GM12872 (cell line): Measurements from ENCODE around the gene ASPN.

ENCODE experiments used
- CTCF ChIP-seq: IDR thresholded peaks from 3 replicates; pipeline ENCODE4 v1.5.1; 2011; ENCODE audit warnings: low read depth, mild to moderate bottlenecking, low read length, moderate library complexity; ENCODE audit not compliant: insufficient read depth

ASPN gene

GRCh38 chr9:92480986-92481633 lies 1.2 kb downstream of the ASPN start:
- no peak for TF ChIP-seq CTCF

GRCh38 chr9:92480291-92480771 lies 2.0 kb downstream of the ASPN start:
- TF ChIP-seq CTCF: no peak

- TF ChIP-seq CTCF: no peak
These were observed 3.0 kb downstream of the ASPN start for GRCh38 chr9:92479346-92479745.

GRCh38 chr9:92478783-92479182 lies 3.5 kb downstream of the ASPN start:
- no peak for TF ChIP-seq CTCF

GRCh38 chr9:92476962-92477361 lies 5.3 kb downstream of the ASPN start:
- no peak for TF ChIP-seq CTCF

GRCh38 chr9:92474587-92474986 lies 7.7 kb downstream of the ASPN start:
- no peak for TF ChIP-seq CTCF

GRCh38 chr9:92468206-92468605 lies 14.1 kb downstream of the ASPN start:
- TF ChIP-seq CTCF: no peak
